ENCODE data around the gene HAGHL. TPM values are rescaled to one million over a fixed set of nuclear protein-coding genes. Genes with fewer than 3 reads are reported as not detected.

The HAGHL gene
- total and polyA plus RNA-seq, 7 donors, result 0.92 to 10.5 (median 3.6) TPM

DNA sequence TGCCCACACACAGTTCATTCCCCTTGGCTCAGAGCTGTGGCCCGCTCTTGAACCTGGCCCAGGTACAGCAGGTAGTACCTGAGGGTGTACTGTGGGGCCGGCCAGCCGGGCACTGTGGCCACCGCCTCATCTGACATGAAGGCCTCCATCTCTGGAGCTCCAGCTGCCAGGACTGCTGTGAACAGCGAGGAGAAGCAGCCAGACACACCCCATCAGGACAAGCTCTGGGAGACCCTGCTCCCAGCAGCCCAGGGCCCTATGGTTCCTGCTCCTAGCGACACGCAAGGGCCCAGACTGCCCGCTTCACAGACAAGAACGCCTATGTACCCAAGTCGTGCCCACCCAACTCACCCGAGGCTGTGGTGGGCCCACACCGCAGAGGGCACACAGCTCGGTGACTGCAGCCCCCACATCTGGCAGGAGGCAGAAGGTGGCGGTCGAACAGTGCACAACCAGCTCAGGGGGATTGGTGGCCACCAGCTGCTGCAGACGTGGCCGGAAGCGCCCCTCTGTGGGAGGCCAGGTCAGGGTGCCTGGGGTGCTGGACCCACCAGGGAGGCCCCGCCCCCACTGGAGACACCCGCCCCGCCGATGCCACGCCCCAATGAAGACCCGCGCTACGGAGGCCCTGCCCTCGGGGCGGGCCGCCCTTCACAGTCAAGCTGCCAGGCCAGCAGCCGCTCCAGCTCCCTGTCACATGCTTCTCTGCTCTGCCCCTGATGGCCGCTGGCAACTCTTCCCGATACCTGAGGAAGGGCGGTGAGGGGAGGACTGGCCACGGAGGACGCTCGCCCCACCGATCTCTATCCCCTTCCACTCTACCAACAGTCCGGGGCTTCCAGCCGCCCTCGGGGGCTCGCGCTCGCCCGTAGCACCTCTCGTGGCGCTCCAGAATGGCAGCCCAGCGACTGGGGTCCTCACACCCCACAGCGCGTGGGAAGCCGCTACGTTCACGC, 47.8 kb upstream of the HAGHL start:
- Histone ChIP-seq H3K9me3 (no peaks in the 10 kb centered on the region), H3K36me3 (peaks cover 14 to 19% (median 17%) of the 10 kb centered on the region in 4 donors), H3K4me1 (peaks cover 0 to 64% (median 55%) of the 10 kb centered on the region in 4 donors), H3K27ac (peak overlapping the region; percentile 94 to 99 (median 96)), H3K4me3 (peak overlapping the region; percentile 17 to 95 (median 86)), H3K27me3 (no peaks in the 10 kb centered on the region)
- intact Hi-C loops (cut with DNase I), result no loop called here
- peak; percentile 90 for DNase-seq
- TF ChIP-seq POLR2A (IDR thresholded peaks at IDR 0.05), result no peak
- no peak for TF ChIP-seq CTCF (IDR thresholded peaks at IDR 0.05)
- TF ChIP-seq POLR2AphosphoS5 (IDR thresholded peaks at IDR 0.05), result no peak
- TF ChIP-seq EP300 (IDR thresholded peaks at IDR 0.05), result no peak
- WGBS, 2 donors, result 25 to 27% methylated on average over 51 to 52 of the region's 52 CpGs

GRCh38 chr16:679814-680624, 46.9 kb upstream of the HAGHL start, which contains the start of gene STUB1:
TSS of gene STUB1 (plus strand) at chr16:680410. CDS start at chr16:680526, 116 bp downstream.
- Histone ChIP-seq H3K4me3 (peak within 1 kb of the TSS; percentile 72 to 95 (median 86)), H3K4me1 (peaks cover 0 to 66% (median 56%) of the 10 kb centered on the region in 4 donors), H3K27ac (peak within 1 kb of the TSS; percentile 94 to 99 (median 96)), H3K9me3 (no peaks in the 10 kb centered on the region), H3K27me3 (no peaks in the 10 kb centered on the region), H3K36me3 (peaks cover 14 to 19% (median 17%) of the 10 kb centered on the region in 4 donors)
- intact Hi-C loops (cut with DNase I), result loop anchor here (1.0 to 10.0 kb wide), 2 partner anchors 91 to 1095 kb away; partner anchors contain the start of genes EME2, MRPS34 and NME3
- DNase-seq, result peak; percentile 95
- TF ChIP-seq CTCF (IDR thresholded peaks at IDR 0.05) (no peak), EP300 (IDR thresholded peaks at IDR 0.05) (no peak), POLR2AphosphoS5 (IDR thresholded peaks at IDR 0.05) (peak in 3 of 4 donors; percentile 19 to 70 (median 68)), POLR2A (IDR thresholded peaks at IDR 0.05) (no peak)
- 1 to 2% methylated on average over 91 of the region's 91 CpGs for WGBS, 2 donors

- intact Hi-C loops (cut with DNase I), result loop anchor here (1.0 to 10.0 kb wide), 2 partner anchors 91 to 1094 kb away; partner anchors contain the start of genes EME2, MRPS34 and NME3
- Histone ChIP-seq H3K4me3 (peak overlapping the region; percentile 72 to 95 (median 86)), H3K4me1 (peaks cover 0 to 66% (median 57%) of the 10 kb centered on the region in 4 donors), H3K27ac (peak overlapping the region; percentile 94 to 99 (median 96)), H3K36me3 (peaks cover 14 to 22% (median 17%) of the 10 kb centered on the region in 4 donors), H3K9me3 (no peaks in the 10 kb centered on the region), H3K27me3 (no peaks in the 10 kb centered on the region)
- TF ChIP-seq EP300 (IDR thresholded peaks at IDR 0.05) (no peak), POLR2A (IDR thresholded peaks at IDR 0.05) (no peak), CTCF (IDR thresholded peaks at IDR 0.05) (no peak), POLR2AphosphoS5 (IDR thresholded peaks at IDR 0.05) (no peak)
- no peak for DNase-seq
- WGBS, 2 donors, result 0 to 1% methylated on average over 38 of the region's 38 CpGs
Observed at GRCh38 chr16:680625-680945, 46.3 kb upstream of the HAGHL start.

DNA sequence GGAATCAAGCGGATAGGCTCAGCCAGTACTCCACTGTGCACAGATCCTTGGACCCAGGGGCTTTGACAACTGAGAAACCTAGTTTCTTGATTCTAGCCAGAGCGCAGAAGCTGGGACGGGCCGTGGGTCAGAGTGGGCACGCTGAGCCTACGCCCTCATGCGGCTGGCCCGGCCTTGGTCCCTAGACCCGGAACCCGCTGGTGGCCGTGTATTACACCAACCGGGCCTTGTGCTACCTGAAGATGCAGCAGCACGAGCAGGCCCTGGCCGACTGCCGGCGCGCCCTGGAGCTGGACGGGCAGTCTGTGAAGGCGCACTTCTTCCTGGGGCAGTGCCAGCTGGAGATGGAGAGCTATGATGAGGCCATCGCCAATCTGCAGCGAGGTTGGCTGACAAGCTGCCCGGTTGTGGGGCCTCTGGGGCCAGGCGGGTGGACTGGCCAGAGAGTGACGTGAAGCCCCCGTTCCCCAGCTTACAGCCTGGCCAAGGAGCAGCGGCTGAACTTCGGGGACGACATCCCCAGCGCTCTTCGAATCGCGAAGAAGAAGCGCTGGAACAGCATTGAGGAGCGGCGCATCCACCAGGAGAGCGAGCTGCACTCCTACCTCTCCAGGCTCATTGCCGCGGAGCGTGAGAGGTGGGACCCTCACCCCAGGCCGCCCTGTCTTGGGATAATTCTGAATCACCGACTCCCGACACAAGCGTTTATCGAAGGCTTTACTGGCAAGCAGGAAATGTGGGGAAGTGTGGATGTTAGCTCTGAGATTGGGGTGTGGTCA, 45.8 kb upstream of the HAGHL start:
- H3K9me3 ChIP-seq, result no peaks in the 10 kb centered on the region
- H3K4me1 ChIP-seq, result peaks cover 0 to 66% (median 59%) of the 10 kb centered on the region in 4 donors
- TF ChIP-seq CTCF (IDR thresholded peaks at IDR 0.05) (no peak), POLR2AphosphoS5 (IDR thresholded peaks at IDR 0.05) (no peak)
- intact Hi-C loops (cut with DNase I), result loop anchor here (1.0 to 10.0 kb wide), 2 partner anchors 92 to 1094 kb away; partner anchors contain the start of genes EME2, MRPS34 and NME3
- WGBS, 2 donors, result 42 to 50% methylated on average over 44 of the region's 44 CpGs
- no peak for DNase-seq
- H3K4me3 ChIP-seq, result peak overlapping the region; percentile 72 to 95 (median 86)
- H3K27ac ChIP-seq, result peak overlapping the region; percentile 94 to 99 (median 96)
- H3K36me3 ChIP-seq, result peaks cover 14 to 23% (median 17%) of the 10 kb centered on the region in 4 donors
- no peaks in the 10 kb centered on the region for H3K27me3 ChIP-seq
